IPS-11a (cell line): ENCODE results near the gene PITX2.

Experiments used
- H3K4me3 ChIP-seq: one replicate; pipeline ENCODE4 v1.5.1; 2013; ENCODE audit warnings: low read depth, low read length, control low read depth

Gene PITX2

GRCh38 chr4:110622841-110623717 is at the start of gene PITX2:
PITX2 (minus strand) TSS chr4:110623077; CDS start chr4:110622460, 617 bp downstream.
- peak within 1 kb of the TSS; percentile 37 for H3K4me3 ChIP-seq

- H3K4me3 ChIP-seq = no peak overlapping the region
Measured at GRCh38 chr4:110671679-110672078, 48.8 kb upstream of the PITX2 start.

GRCh38 chr4:110669663-110670062 is 46.8 kb upstream of the PITX2 start:
- H3K4me3 ChIP-seq = no peak overlapping the region

GRCh38 chr4:110668463-110669235 is 45.8 kb upstream of the PITX2 start:
- no peak overlapping the region for H3K4me3 ChIP-seq

- no peak overlapping the region for H3K4me3 ChIP-seq
Measured at GRCh38 chr4:110667670-110668069, 44.8 kb upstream of the PITX2 start.

- no peak overlapping the region for H3K4me3 ChIP-seq
Measured at GRCh38 chr4:110666030-110666429, 43.2 kb upstream of the PITX2 start.

GRCh38 chr4:110663738-110664444 is 41.0 kb upstream of the PITX2 start:
- no peak overlapping the region for H3K4me3 ChIP-seq

GRCh38 chr4:110663206-110663605 is 40.3 kb upstream of the PITX2 start:
- no peak overlapping the region for H3K4me3 ChIP-seq

GRCh38 chr4:110660755-110661154 is 37.9 kb upstream of the PITX2 start:
- no peak overlapping the region for H3K4me3 ChIP-seq

GRCh38 chr4:110654254-110654635 is 31.4 kb upstream of the PITX2 start:
- H3K4me3 ChIP-seq = no peak overlapping the region

GRCh38 chr4:110653321-110654253 is 30.7 kb upstream of the PITX2 start:
- no peak overlapping the region for H3K4me3 ChIP-seq

GRCh38 chr4:110644008-110644407 is 21.1 kb upstream of the PITX2 start:
- no peak overlapping the region for H3K4me3 ChIP-seq

- H3K4me3 ChIP-seq = no peak overlapping the region
Measured at GRCh38 chr4:110643096-110643495, 20.2 kb upstream of the PITX2 start.

- no peak overlapping the region for H3K4me3 ChIP-seq
Measured at GRCh38 chr4:110641218-110641617, 18.3 kb upstream of the PITX2 start.

- H3K4me3 ChIP-seq = no peak overlapping the region
Measured at GRCh38 chr4:110640576-110640975, 17.7 kb upstream of the PITX2 start.

- no peak overlapping the region for H3K4me3 ChIP-seq
Measured at GRCh38 chr4:110639207-110640090, 16.6 kb upstream of the PITX2 start.

GRCh38 chr4:110638089-110638746 is 15.3 kb upstream of the PITX2 start:
- H3K4me3 ChIP-seq = peak overlapping the region; percentile 54

- H3K4me3 ChIP-seq = peak overlapping the region; percentile 54
Measured at GRCh38 chr4:110637408-110638088, 14.7 kb upstream of the PITX2 start.
